GM12864 (cell line): ENCODE data around the gene ZNF496.
"Not testable (repeated sequence)": the region's sequence is repeated elsewhere in the genome, so short reads cannot be mapped to it uniquely, and the experiment has no call there.

Experiments used
- DNase-seq: peaks from one replicate; pipeline ENCODE4 v3.0.0-alpha.2; 2011; ENCODE audit warnings: low read depth
- H3K4me3 ChIP-seq: 2 replicates; pipeline ENCODE4 v1.5.1; 2011; ENCODE audit warnings: mild to moderate bottlenecking, low read depth, low read length, control low read depth
- TF ChIP-seq, protein P1 (sequence below): IDR thresholded peaks from 2 replicates; pipeline ENCODE4 v1.5.1; 2011; ENCODE audit warnings: low read depth, mild to moderate bottlenecking, moderate library complexity, low read length, control low read depth, inconsistent platforms; ENCODE audit errors: missing control alignments

ZNF496 gene

GRCh38 chr1:247331525-247332214, at the start of gene ZNF496:
TSS of gene ZNF496 (minus strand) at chr1:247331867. CDS start at chr1:247329578, 2,289 bp downstream.
- DNase-seq, result peak; percentile 33
- TF ChIP-seq, protein P1, sequence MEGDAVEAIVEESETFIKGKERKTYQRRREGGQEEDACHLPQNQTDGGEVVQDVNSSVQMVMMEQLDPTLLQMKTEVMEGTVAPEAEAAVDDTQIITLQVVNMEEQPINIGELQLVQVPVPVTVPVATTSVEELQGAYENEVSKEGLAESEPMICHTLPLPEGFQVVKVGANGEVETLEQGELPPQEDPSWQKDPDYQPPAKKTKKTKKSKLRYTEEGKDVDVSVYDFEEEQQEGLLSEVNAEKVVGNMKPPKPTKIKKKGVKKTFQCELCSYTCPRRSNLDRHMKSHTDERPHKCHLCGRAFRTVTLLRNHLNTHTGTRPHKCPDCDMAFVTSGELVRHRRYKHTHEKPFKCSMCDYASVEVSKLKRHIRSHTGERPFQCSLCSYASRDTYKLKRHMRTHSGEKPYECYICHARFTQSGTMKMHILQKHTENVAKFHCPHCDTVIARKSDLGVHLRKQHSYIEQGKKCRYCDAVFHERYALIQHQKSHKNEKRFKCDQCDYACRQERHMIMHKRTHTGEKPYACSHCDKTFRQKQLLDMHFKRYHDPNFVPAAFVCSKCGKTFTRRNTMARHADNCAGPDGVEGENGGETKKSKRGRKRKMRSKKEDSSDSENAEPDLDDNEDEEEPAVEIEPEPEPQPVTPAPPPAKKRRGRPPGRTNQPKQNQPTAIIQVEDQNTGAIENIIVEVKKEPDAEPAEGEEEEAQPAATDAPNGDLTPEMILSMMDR, result no peak
- peak within 1 kb of the TSS; percentile 86 for H3K4me3 ChIP-seq

DNA sequence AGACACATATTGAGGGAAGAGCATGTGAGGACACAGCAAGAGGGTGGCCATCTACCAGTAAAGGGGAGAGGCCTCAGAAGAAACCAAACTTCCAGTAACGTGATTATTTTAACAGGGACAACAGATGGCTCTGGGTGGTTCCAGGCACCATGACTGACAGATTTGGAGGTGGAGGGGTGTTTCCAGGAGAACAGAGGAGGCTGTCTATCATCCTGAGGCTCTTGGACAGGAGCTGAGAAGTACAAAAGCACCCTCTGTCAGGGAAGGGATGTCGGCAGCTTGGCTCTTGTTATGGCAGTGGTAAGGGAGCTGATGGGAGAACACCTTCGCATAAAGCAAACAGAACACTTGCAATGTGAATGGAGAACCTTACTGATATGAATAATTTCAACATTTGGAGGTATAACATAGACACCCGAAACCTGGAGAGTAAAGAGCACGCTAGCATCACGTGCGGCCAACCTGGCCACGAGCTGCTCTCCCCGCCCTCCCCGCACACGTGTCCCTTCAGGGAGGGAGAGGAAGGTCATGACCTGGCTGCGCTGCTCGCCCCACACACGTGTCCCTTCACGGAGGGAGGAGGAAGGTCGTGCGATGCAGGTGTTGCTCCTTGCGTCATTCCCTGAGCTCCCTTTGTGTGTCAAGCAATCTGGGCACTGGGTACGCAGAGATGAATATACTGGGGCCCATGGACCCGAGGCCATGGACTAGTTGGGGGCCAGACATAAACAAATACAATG, 46.8 kb upstream of the ZNF496 start:
- H3K4me3 ChIP-seq, result no peak overlapping the region
- DNase-seq, result no peak
- TF ChIP-seq, protein P1, result no peak

DNA sequence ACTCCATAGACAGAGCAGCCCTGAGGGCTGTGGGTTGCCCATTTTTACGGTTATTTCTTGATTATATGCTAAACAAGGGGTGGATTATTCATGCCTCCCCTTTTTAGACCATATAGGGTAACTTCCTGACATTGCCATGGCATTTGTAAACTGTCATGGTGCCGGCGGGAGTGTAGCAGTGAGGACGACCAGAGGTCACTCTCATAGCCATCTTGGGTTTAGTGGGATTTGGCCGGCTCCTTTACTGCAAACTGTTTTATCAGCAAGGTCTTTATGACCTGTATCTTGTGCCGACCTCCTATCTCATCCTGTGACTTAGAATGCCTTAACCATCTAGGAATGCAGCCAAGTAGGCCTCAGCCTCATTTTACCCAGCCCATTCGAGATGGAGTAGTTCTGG, 46.0 kb upstream of the ZNF496 start:
- DNase-seq, result not testable (repeated sequence)

DNA sequence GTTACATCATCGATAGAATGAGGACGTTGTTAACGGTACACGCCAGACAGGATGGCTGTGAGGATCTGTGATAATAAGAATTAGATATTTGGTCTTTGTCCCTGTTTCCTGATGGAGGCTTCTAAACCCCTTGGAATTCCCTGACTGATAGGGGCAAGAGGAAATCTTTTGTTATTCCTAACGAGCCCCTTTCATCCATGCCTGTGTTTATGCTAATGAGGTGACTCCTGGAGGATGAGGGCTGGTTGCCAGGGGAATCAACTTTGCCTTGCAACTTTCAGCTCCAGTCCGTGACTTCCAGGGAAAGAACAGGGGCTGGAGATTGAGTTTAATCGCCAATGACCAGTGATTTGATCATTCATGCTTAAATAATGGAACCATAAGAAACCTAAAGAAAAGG, 45.0 kb upstream of the ZNF496 start:
- TF ChIP-seq, protein P1, result no peak
- no peak for DNase-seq
- H3K4me3 ChIP-seq, result no peak overlapping the region

More for the DNA sequence above, 46.0 kb upstream of the ZNF496 start:
- H3K4me3 ChIP-seq, result not testable (repeated sequence)

DNA sequence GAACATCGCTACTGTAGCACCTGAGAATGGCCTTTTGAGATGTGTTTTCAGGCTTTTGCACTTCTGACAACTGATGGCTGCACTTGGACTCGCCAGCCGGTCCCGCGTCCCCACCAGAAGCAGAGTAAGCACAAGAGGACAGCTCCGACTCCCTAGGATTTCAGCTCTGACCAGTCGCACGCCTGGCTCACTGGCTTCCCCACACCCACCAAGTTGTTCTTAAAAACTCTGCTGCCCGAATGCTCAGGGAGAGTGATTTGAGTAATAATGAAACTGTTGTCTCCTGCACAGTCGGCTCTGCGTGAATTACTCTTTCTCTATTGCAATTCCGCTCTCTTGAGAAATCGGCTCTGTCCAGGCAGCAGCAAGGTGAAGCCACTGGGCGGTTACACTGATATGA, 44.1 kb upstream of the ZNF496 start:
- DNase-seq, result no peak
- no peak overlapping the region for H3K4me3 ChIP-seq
- TF ChIP-seq, protein P1, result no peak

DNA sequence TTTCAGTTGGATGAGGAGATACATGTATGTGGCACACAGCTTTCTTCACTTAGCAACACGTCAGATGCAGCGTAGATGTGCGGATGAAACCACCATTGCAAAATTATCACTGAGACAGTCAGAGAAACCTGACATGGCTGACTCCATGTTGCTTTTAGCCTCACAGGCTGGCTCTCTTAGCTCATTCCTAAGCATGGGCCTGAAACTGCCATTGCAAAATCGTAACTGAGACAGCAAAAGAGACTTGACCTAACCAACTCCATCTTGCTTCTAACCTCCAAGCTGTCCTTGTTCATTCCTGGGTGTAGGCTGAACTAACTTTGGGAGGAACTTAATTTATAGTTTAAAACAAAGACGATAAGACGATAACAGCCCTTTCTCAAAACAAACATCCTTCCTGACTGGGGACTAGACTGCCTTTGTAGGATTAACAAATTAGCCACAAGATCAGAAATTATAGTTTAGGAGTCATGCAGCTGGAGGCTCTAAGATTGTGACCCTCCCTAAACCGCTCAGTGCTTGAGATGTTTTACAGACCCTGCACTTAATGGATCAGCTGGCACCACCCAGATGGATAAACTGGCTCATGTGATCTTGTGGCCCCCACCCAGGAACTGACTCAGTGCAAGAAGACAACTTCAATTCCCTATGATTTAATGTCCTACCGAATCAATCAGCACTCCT, 43.1 kb upstream of the ZNF496 start:
- not testable (repeated sequence) for DNase-seq, H3K4me3 ChIP-seq

- no peak for DNase-seq
- H3K4me3 ChIP-seq, result no peak overlapping the region
Observed at GRCh38 chr1:247373721-247374141, 42.1 kb upstream of the ZNF496 start.

More at GRCh38 chr1:247373721-247374141, 42.1 kb upstream of the ZNF496 start:
- TF ChIP-seq, protein P1, result peak; percentile 52
